ACC112 (cell line): ENCODE measurements around the gene ZNF534.

Experiments used
- H2AFZ ChIP-seq: fragments of 200-600 bp; sonication (generic); one replicate; pipeline ENCODE4 v1.6.0; 2017; ENCODE audit warnings: antibody characterized with exemption, low read length; ENCODE audit not compliant: unreplicated experiment
- H3K27ac ChIP-seq: fragments of 200-600 bp; sonication (generic); 2 replicates; pipeline ENCODE4 v1.5.1; 2014; ENCODE audit warnings: low read depth, mild to moderate bottlenecking, antibody characterized with exemption, low read length, moderate library complexity
- H3K27me3 ChIP-seq: fragments of 200-600 bp; sonication (generic); 2 replicates; pipeline ENCODE4 v1.6.1; 2014; ENCODE audit warnings: mild to moderate bottlenecking, antibody characterized with exemption, low read length, moderate library complexity, mixed read lengths; ENCODE audit not compliant: insufficient read depth
- H3K36me3 ChIP-seq: fragments of 200-600 bp; sonication (generic); 2 replicates; pipeline ENCODE4 v1.6.1; 2016; ENCODE audit warnings: mild to moderate bottlenecking, antibody characterized with exemption, low read length, moderate library complexity, mixed read lengths; ENCODE audit not compliant: insufficient read depth
- H3K4me1 ChIP-seq: fragments of 200-600 bp; sonication (generic); one replicate; pipeline ENCODE4 v1.6.1; 2016; ENCODE audit warnings: low read length, mixed read lengths; ENCODE audit not compliant: insufficient read depth, unreplicated experiment, control insufficient read depth
- H3K4me3 ChIP-seq: fragments of 200-600 bp; sonication (generic); 2 replicates; pipeline ENCODE4 v1.5.1; 2014; ENCODE audit warnings: mild to moderate bottlenecking, low read depth, low read length
- H3K79me2 ChIP-seq: fragments of 200-600 bp; sonication (generic); one replicate; pipeline ENCODE4 v1.6.0; 2016; ENCODE audit warnings: low read length; ENCODE audit not compliant: control insufficient read depth, unreplicated experiment, insufficient read depth

The ZNF534 gene

DNA sequence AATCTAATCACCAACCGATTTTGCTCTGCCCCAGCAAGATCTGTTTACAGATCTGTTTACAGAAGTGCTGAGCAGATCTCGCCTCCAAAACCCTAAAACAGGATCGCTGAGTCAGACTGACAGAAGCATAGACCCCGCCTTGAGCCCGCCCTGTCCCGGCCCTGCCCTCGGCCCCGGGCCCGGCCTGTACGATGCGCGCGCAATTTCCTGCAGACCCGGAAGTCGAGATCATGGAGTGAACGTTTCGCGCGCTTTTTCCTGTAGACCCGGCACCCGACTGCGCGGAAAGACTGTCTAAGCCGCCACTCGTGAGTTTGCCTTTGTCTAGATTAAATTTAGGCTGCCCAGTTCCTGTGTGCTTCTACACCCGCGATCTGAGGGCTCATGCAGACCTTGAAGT is at the start of gene ZNF534:
TSS of gene ZNF534 (plus strand) at position 212 of the 400 bp plus-strand sequence. CDS start 2,327 bp downstream, outside the sequence.
- Histone ChIP-seq H3K79me2 (no peaks in the 10 kb centered on the region), H3K4me1 (no peaks in the 10 kb centered on the region), H3K36me3 (no peaks in the 10 kb centered on the region), H2AFZ (no peak within 1 kb of the TSS), H3K27me3 (no peaks in the 10 kb centered on the region), H3K4me3 (no peak within 1 kb of the TSS), H3K27ac (no peak within 1 kb of the TSS)

- Histone ChIP-seq H2AFZ (no peak overlapping the region), H3K4me3 (no peak overlapping the region), H3K36me3 (peaks cover 9% of the 10 kb centered on the region; the same call in 1 of the 2 replicates), H3K4me1 (no peaks in the 10 kb centered on the region), H3K79me2 (peaks cover 1% of the 10 kb centered on the region), H3K27me3 (no peaks in the 10 kb centered on the region), H3K27ac (no peak overlapping the region)
Measured at GRCh38 chr19:52391135-52391534, 37.8 kb upstream of the ZNF534 start.

DNA sequence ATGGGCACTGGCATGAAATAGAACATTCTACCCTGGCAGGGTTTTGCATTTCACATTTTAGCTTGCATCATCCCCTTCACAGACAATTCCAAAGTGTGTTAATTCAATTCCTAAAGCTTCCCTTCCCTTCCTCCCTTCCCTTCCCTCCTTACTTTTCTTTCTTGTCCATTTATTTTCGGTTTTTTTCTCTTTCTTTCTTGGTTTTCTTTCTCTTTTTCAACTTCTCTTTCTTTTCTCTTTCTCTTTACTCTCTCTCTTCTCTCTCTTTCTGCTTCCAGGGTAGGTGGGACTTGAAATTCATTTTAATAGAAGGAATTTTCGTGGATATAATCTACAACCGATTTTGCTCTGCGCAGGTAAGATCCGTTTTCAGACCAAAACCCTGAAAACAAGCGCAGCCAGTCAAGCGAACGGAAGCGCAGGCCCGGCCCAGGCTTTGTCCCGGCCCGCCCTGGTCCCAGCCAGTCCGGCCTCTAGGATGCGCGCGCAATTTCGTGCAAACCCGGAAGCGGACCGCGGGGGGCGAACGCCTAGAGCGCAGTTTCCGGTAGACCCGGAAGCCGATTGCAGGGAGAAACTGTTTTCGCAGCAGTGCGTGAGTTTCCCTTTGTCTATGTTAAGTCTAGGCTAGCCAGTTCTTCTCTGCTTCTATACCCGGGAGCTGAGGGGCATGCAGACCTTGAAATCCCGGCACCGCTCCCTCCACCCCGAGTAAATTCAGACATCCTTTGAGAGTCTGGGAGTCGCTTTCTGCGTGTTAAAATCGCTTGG is 31.5 kb upstream of the ZNF534 start, which contains the start of gene ZNF528:
TSS of gene ZNF528 (plus strand) at position 540 of the 771 bp plus-strand sequence. CDS start 4,165 bp downstream, outside the sequence.
- H2AFZ ChIP-seq = peak within 1 kb of the TSS; percentile 99
- H3K27ac ChIP-seq = peak within 1 kb of the TSS; percentile 81
- peak within 1 kb of the TSS; percentile 95 for H3K4me3 ChIP-seq
- H3K27me3 ChIP-seq = no peaks in the 10 kb centered on the region
- no peaks in the 10 kb centered on the region for H3K4me1 ChIP-seq
- peaks cover 15% of the 10 kb centered on the region for H3K79me2 ChIP-seq
- peaks cover 27% of the 10 kb centered on the region for H3K36me3 ChIP-seq

DNA sequence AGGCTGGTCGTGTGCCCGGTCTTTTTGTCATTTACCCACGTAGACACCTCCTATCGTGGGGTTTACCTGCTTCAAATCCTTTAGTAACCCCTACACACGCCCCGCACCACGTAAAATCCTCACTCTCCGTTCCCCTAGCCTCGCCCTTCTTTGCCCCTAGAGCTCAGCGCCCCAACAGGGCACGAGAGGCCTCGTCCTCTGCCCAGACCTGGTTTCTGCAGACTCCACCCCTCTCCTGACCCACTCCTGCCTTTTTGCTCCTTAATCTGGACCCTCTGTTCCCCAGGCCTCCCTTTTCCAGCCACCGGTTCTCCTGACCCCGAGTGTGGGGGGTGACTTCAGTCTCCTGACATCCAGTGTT is 30.9 kb upstream of the ZNF534 start:
- peak overlapping the region; percentile 95 for H3K4me3 ChIP-seq
- no peaks in the 10 kb centered on the region for H3K4me1 ChIP-seq
- H3K27ac ChIP-seq = peak overlapping the region; percentile 81
- peaks cover 15% of the 10 kb centered on the region for H3K79me2 ChIP-seq
- H3K36me3 ChIP-seq = peaks cover 31% of the 10 kb centered on the region
- H2AFZ ChIP-seq = peak overlapping the region; percentile 93
- H3K27me3 ChIP-seq = no peaks in the 10 kb centered on the region

DNA sequence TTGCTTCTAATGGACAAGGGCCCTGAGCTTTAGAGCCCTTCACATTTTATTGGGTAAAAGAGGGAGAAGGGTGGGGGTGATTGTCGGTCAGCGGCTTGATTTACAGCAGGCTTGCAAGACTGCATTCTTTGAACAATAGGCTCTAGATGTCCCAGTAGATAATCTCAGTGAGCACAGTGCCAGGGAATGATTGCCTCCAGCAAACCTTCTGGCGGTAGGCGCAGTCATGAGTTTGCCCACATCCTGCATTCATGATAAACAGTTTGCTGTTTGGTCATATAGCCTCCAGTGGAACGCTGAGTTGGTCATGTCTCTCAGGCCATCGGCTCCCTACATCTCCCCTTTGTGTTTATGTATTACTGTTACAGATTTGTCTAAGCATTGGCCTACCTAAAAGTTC is 18.7 kb upstream of the ZNF534 start:
- H3K27me3 ChIP-seq = no peaks in the 10 kb centered on the region
- H3K79me2 ChIP-seq = no peaks in the 10 kb centered on the region
- no peak overlapping the region for H2AFZ ChIP-seq
- no peak overlapping the region for H3K27ac ChIP-seq
- H3K4me1 ChIP-seq = no peaks in the 10 kb centered on the region
- no peak overlapping the region for H3K4me3 ChIP-seq
- peaks cover 65% of the 10 kb centered on the region for H3K36me3 ChIP-seq

- H2AFZ ChIP-seq = no peak overlapping the region
- no peaks in the 10 kb centered on the region for H3K4me1 ChIP-seq
- H3K79me2 ChIP-seq = no peaks in the 10 kb centered on the region
- no peak overlapping the region for H3K4me3 ChIP-seq
- no peak overlapping the region for H3K27ac ChIP-seq
- H3K27me3 ChIP-seq = no peaks in the 10 kb centered on the region
- peaks cover 23% of the 10 kb centered on the region for H3K36me3 ChIP-seq
Measured at GRCh38 chr19:52415711-52416110, 13.2 kb upstream of the ZNF534 start.

GRCh38 chr19:52442179-52442578 is 13.2 kb downstream of the ZNF534 start:
- no peaks in the 10 kb centered on the region for H3K27me3 ChIP-seq
- H3K36me3 ChIP-seq = no peaks in the 10 kb centered on the region
- H3K4me3 ChIP-seq = no peak overlapping the region
- no peaks in the 10 kb centered on the region for H3K4me1 ChIP-seq
- H3K79me2 ChIP-seq = no peaks in the 10 kb centered on the region
- no peak overlapping the region for H2AFZ ChIP-seq
- H3K27ac ChIP-seq = no peak overlapping the region

DNA sequence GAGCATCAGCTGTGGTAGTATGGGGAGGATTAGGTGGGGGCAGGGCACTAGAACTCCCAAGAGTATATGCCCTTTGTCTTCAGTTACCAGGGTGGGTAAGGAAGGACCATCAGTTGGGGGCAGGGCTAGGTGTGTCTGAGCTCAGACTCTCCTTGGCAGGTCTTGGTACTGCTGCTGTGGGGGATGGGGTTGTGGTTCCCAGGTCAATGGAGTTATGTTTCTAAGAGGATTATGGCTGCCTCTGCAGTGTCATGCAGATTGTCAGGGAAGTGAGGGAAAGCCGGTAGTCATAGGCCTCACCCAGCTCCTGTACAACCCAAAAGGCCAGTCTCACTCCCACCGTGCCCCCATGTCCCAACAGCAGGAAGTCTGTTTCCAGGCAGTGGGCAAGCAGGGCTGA is 15.6 kb downstream of the ZNF534 start:
- H3K27ac ChIP-seq = no peak overlapping the region
- H3K4me1 ChIP-seq = no peaks in the 10 kb centered on the region
- H2AFZ ChIP-seq = no peak overlapping the region
- no peaks in the 10 kb centered on the region for H3K36me3 ChIP-seq
- H3K4me3 ChIP-seq = no peak overlapping the region
- no peaks in the 10 kb centered on the region for H3K27me3 ChIP-seq
- H3K79me2 ChIP-seq = no peaks in the 10 kb centered on the region

GRCh38 chr19:52451241-52451640 is 22.3 kb downstream of the ZNF534 start:
- H3K27me3 ChIP-seq = 0 out of 2 replicates have a peak, but pooled peaks cover 3% of the 10 kb centered on the region
- no peak overlapping the region for H2AFZ ChIP-seq
- peaks cover 4% of the 10 kb centered on the region for H3K4me1 ChIP-seq
- no peaks in the 10 kb centered on the region for H3K79me2 ChIP-seq
- H3K27ac ChIP-seq = no peak overlapping the region
- H3K4me3 ChIP-seq = no peak overlapping the region
- H3K36me3 ChIP-seq = peaks cover 6% of the 10 kb centered on the region; the same call in 1 of the 2 replicates

DNA sequence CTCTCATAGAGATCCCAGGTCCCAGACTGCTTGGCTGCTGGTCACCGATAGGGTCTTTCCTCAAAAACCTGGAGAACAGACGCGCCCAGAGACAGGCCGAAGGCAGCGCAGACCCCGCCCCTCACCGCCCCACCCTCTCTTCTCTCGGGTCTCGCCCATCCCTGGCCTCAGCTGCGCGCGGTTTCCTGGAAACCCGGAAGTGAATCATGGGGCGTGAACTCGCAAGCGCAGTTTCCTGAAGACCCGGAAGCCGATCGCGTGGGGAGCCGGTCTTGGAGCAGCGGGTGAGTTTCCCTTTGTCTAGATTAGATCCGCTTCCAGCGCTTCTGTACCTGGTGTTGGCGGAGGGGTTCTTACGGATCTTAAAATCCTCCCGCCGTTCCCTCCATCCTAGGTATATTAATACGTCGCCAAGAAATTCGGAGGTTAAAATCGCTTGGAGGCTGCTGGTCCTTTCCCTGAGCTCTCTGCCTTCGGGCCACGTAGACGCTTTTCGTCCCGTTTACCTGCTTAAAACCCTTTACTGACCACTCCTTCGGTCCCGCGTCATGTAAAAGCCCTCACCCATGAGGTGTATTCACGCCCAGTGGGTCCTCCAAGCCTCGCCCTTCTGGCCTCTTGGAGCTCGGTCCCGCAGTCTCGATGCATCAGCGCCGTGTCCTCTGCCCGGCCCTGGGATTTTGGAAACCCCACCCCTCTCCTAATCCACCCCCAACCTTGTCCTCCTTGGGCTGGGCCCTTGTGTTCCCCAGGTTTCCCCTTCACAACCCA is 24.6 kb downstream of the ZNF534 start, which contains the start of gene ZNF578:
TSS of gene ZNF578 (plus strand) at position 230 of the 771 bp plus-strand sequence. CDS start 48,293 bp downstream, outside the sequence.
- H3K27ac ChIP-seq = peak within 1 kb of the TSS; percentile 45
- H3K27me3 ChIP-seq = 0 out of 2 replicates have a peak, but pooled peaks cover 3% of the 10 kb centered on the region
- H3K36me3 ChIP-seq = peaks cover 26% of the 10 kb centered on the region
- peaks cover 4% of the 10 kb centered on the region for H3K4me1 ChIP-seq
- H2AFZ ChIP-seq = peak within 1 kb of the TSS; percentile 75
- H3K79me2 ChIP-seq = no peaks in the 10 kb centered on the region
- peak within 1 kb of the TSS; percentile 91 for H3K4me3 ChIP-seq
